Measurements from ENCODE around the gene VPS13D.

DNA sequence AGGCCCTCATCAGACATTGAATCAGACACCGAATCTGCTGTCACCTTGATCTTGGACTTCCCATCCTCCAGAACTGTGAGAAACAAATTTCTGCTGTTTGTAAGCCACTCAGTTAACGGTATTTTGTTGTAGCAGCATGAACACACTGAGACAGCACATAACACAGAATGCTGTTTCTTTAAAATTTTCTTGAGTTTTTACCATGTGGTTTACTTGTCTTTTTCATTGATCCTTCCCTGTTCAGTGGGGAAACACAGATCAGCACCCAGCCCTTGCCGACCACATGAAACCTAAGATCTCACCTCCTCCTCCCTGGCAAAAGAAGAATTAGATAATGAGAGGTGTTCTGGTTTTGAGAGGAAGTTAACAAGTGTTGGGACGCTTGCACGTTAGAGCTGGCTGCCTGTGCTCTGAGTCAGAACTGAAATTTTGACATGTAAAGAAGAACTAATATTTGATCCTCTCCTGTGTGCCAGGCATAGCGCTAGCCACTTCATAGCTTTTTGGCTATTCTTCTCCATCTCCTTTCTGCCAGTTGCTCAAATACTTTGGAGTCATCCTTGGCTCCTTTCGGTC, 208.6 kb downstream of the VPS13D start:
- no peak for TF ChIP-seq REST (IDR thresholded peaks at IDR 0.05; ENCODE audit: low read depth)
- TF ChIP-seq CTCF (IDR thresholded peaks at IDR 0.05 in 2 of 3, conservative IDR thresholded peaks at IDR 0.05 in 1 of 3; ENCODE audit: borderline replicate concordance in 1 of 3, insufficient read depth in 1 of 3, low read depth in 2 of 3, low read length in 2 of 3), result no peak
- no peak for TF ChIP-seq EZH2 (IDR thresholded peaks at IDR 0.05)
- no peak for TF ChIP-seq POLR2AphosphoS5 (IDR thresholded peaks at IDR 0.05; ENCODE audit: low read depth, low read length)
- no peak for TF ChIP-seq TCF7L2 (IDR thresholded peaks at IDR 0.05; ENCODE audit: borderline replicate concordance, extremely low read depth, insufficient read depth, insufficient read length)

Data from HCT116 (cell line).